ENCODE data around the gene PIGR.
"Not testable (repeated sequence)": the region's sequence is repeated elsewhere in the genome, so short reads cannot be mapped to it uniquely, and the experiment has no call there.

Gene PIGR

GRCh38 chr1:206933333-206933945 lies 12.8 kb downstream of the PIGR start:
- DNase-seq (ENCODE audit: low read depth in 2 of 2) = peak; percentile 47 to 55

- DNase-seq (ENCODE audit: low read depth in 2 of 2) = no peak
These were observed 14.1 kb downstream of the PIGR start for GRCh38 chr1:206932177-206932576.

GRCh38 chr1:206931709-206932108 lies 14.6 kb downstream of the PIGR start:
- DNase-seq (ENCODE audit: low read depth in 2 of 2) = no peak

GRCh38 chr1:206930210-206930798 lies 16.0 kb downstream of the PIGR start:
- no peak for DNase-seq (ENCODE audit: low read depth in 2 of 2)

GRCh38 chr1:206929524-206929923 lies 16.7 kb downstream of the PIGR start:
- DNase-seq (ENCODE audit: low read depth in 2 of 2) = no peak

GRCh38 chr1:206926286-206926685 lies 20.0 kb downstream of the PIGR start:
- DNase-seq (ENCODE audit: low read depth in 2 of 2) = no peak

- peak in 1 of 2 donors; percentile 46 for DNase-seq (ENCODE audit: low read depth in 2 of 2)
These were observed 21.0 kb downstream of the PIGR start for GRCh38 chr1:206925106-206925736.

- DNase-seq (ENCODE audit: low read depth in 2 of 2) = no peak
These were observed 21.6 kb downstream of the PIGR start for GRCh38 chr1:206924592-206925105.

GRCh38 chr1:206923961-206924557 lies 22.2 kb downstream of the PIGR start:
- not testable (repeated sequence) for DNase-seq (ENCODE audit: low read depth in 2 of 2)

GRCh38 chr1:206923009-206923960 lies 23.0 kb downstream of the PIGR start:
- DNase-seq (ENCODE audit: low read depth in 2 of 2) = peak; percentile 43 to 48

- no peak for DNase-seq (ENCODE audit: low read depth in 2 of 2)
These were observed 23.7 kb downstream of the PIGR start for GRCh38 chr1:206922524-206922923.

- DNase-seq (ENCODE audit: low read depth in 2 of 2) = no peak
These were observed 24.4 kb downstream of the PIGR start, which contains the start of gene FCMR for GRCh38 chr1:206921772-206922265. FCMR (minus strand) TSS chr1:206921941; CDS start chr1:206921854, 87 bp downstream.

GRCh38 chr1:206918076-206918475 lies 28.2 kb downstream of the PIGR start:
- no peak for DNase-seq (ENCODE audit: low read depth in 2 of 2)

- no peak for DNase-seq (ENCODE audit: low read depth in 2 of 2)
These were observed 30.1 kb downstream of the PIGR start for GRCh38 chr1:206916000-206916709.

GRCh38 chr1:206915030-206915735 lies 31.1 kb downstream of the PIGR start:
- DNase-seq (ENCODE audit: low read depth in 2 of 2) = no peak

- no peak for DNase-seq (ENCODE audit: low read depth in 2 of 2)
These were observed 32.3 kb downstream of the PIGR start for GRCh38 chr1:206913766-206914537.

- no peak for DNase-seq (ENCODE audit: low read depth in 2 of 2)
These were observed 33.7 kb downstream of the PIGR start for GRCh38 chr1:206912445-206913095.

GRCh38 chr1:206911064-206911663 lies 35.1 kb downstream of the PIGR start:
- DNase-seq (ENCODE audit: low read depth in 2 of 2) = no peak
